H9 (cell line): ENCODE measurements around the gene PON2. TPM values are rescaled to one million over a fixed set of nuclear protein-coding genes. Genes with fewer than 3 reads are reported as not detected.

Experiments used
- DNase-seq: peaks from one replicate; pipeline ENCODE4 v3.0.0-alpha.2; 2017
- H2AFZ ChIP-seq: one replicate; pipeline ENCODE4 v1.6.1; 2013; ENCODE audit warnings: mild to moderate bottlenecking, low read length, control low read depth, moderate library complexity
- H2AK5ac ChIP-seq: 2 replicates; pipeline ENCODE4 v1.6.1; 2013; ENCODE audit warnings: low read length, control low read depth, mixed read lengths; ENCODE audit not compliant: insufficient read length
- H2BK120ac ChIP-seq: one replicate; pipeline ENCODE4 v1.6.1; 2013; ENCODE audit warnings: low read depth, mild to moderate bottlenecking, low read length, control low read depth, inconsistent platforms; ENCODE audit not compliant: poor library complexity, severe bottlenecking
- H2BK12ac ChIP-seq: 2 replicates; pipeline ENCODE4 v1.6.1; 2013; ENCODE audit warnings: low read length, control low read depth, mixed read lengths, low read depth; ENCODE audit not compliant: insufficient read length
- H2BK15ac ChIP-seq: 2 replicates; pipeline ENCODE4 v1.6.1; 2013; ENCODE audit warnings: low read depth, low read length, control low read depth
- H2BK20ac ChIP-seq: one replicate; pipeline ENCODE4 v1.6.1; 2013; ENCODE audit warnings: low read depth, mild to moderate bottlenecking, low read length, control low read depth, inconsistent platforms; ENCODE audit not compliant: poor library complexity, severe bottlenecking
- H2BK5ac ChIP-seq: 2 replicates; pipeline ENCODE4 v1.6.1; 2013; ENCODE audit warnings: low read length, control low read depth, mixed read lengths; ENCODE audit not compliant: insufficient read length
- H3K14ac ChIP-seq: 2 replicates; pipeline ENCODE4 v1.6.1; 2013; ENCODE audit warnings: low read length, control low read depth; ENCODE audit not compliant: insufficient read depth
- H3K18ac ChIP-seq: 2 replicates; pipeline ENCODE4 v1.6.1; 2013; ENCODE audit warnings: low read depth, mild to moderate bottlenecking, mixed read lengths, low read length, control low read depth; ENCODE audit not compliant: insufficient read length
- H3K23ac ChIP-seq: 2 replicates; pipeline ENCODE4 v1.6.1; 2013; ENCODE audit warnings: low read length, control low read depth, mixed read lengths, low read depth; ENCODE audit not compliant: insufficient read length
- H3K23me2 ChIP-seq: 2 replicates; pipeline ENCODE4 v1.6.1; 2013; ENCODE audit warnings: low read depth, mild to moderate bottlenecking, mixed read lengths, low read length, control low read depth; ENCODE audit not compliant: insufficient read length, poor library complexity, severe bottlenecking
- H3K27ac ChIP-seq: 2 replicates; pipeline ENCODE4 v1.5.1; 2013; ENCODE audit warnings: low read length, control low read depth, mixed read lengths, low read depth; ENCODE audit not compliant: insufficient read length
- H3K27me3 ChIP-seq: 2 replicates; pipeline ENCODE4 v1.6.1; 2013; ENCODE audit warnings: low read length, control low read depth, inconsistent platforms; ENCODE audit not compliant: insufficient read depth
- H3K4ac ChIP-seq: 2 replicates; pipeline ENCODE4 v1.6.1; 2013; ENCODE audit warnings: low read depth, mild to moderate bottlenecking, control low read depth, inconsistent platforms, low read length, moderate library complexity
- H3K4me1 ChIP-seq: 2 replicates; pipeline ENCODE4 v1.6.1; 2013; ENCODE audit warnings: low read length, control low read depth, inconsistent platforms; ENCODE audit not compliant: insufficient read depth
- H3K4me2 ChIP-seq: 2 replicates; pipeline ENCODE4 v1.6.1; 2013; ENCODE audit warnings: low read length, control low read depth, mixed read lengths; ENCODE audit not compliant: insufficient read length, insufficient read depth
- H3K56ac ChIP-seq: 2 replicates; pipeline ENCODE4 v1.6.1; 2013; ENCODE audit warnings: low read depth, mild to moderate bottlenecking, mixed read lengths, low read length, control low read depth; ENCODE audit not compliant: insufficient read length
- H3K79me1 ChIP-seq: 2 replicates; pipeline ENCODE4 v1.6.1; 2013; ENCODE audit warnings: low read depth, mild to moderate bottlenecking, moderate library complexity, low read length, control low read depth, inconsistent platforms; ENCODE audit not compliant: insufficient read depth, poor library complexity, severe bottlenecking
- H3K79me2 ChIP-seq: 2 replicates; pipeline ENCODE4 v1.6.1; 2013; ENCODE audit warnings: low read length, control low read depth, inconsistent platforms; ENCODE audit not compliant: insufficient read depth
- H3K9ac ChIP-seq: 2 replicates; pipeline ENCODE4 v1.6.1; 2013; ENCODE audit warnings: low read length, control low read depth, mixed read lengths; ENCODE audit not compliant: insufficient read length; ENCODE audit errors: extremely low read depth
- H3K9me3 ChIP-seq: one replicate; pipeline ENCODE4 v1.6.1; 2013; ENCODE audit warnings: low read depth, low read length, inconsistent platforms; ENCODE audit not compliant: control insufficient read depth
- H3T11ph ChIP-seq: one replicate; pipeline ENCODE4 v1.6.1; 2013; ENCODE audit warnings: mild to moderate bottlenecking, low read length, control low read depth, inconsistent platforms
- H4K20me1 ChIP-seq: one replicate; pipeline ENCODE4 v1.6.1; 2013; ENCODE audit not compliant: control insufficient read depth, insufficient read length, insufficient read depth
- H4K5ac ChIP-seq: 2 replicates; pipeline ENCODE4 v1.6.1; 2013; ENCODE audit warnings: low read depth, mild to moderate bottlenecking, mixed read lengths, low read length, control low read depth; ENCODE audit not compliant: insufficient read length
- H4K8ac ChIP-seq: replicated peaks from 2 replicates; pipeline ENCODE4 v1.6.1; 2013; ENCODE audit warnings: low read length, control low read depth, mixed read lengths, low read depth; ENCODE audit not compliant: insufficient read length
- H4K91ac ChIP-seq: 2 replicates; pipeline ENCODE4 v1.6.1; 2013; ENCODE audit warnings: low read depth, mild to moderate bottlenecking, moderate library complexity, mixed read lengths, low read length, control low read depth; ENCODE audit not compliant: insufficient read length
- H3K27ac Mint-ChIP-seq, 3 experiments: 2 replicates in 2 of 3; 3 replicates in 1 of 3; pipeline ENCODE4 v1.8.0; 2020 to 2021; ENCODE audit warnings: mixed read lengths in 3 of 3, mild to moderate bottlenecking in 1 of 3, moderate library complexity in 1 of 3
- H3K27me3 Mint-ChIP-seq: 2 replicates; pipeline ENCODE4 v1.8.0; 2021; ENCODE audit warnings: low read depth, mild to moderate bottlenecking, moderate library complexity, mixed read lengths
- H3K36me3 Mint-ChIP-seq, 3 experiments: 2 replicates in 2 of 3; 3 replicates in 1 of 3; pipeline ENCODE4 v1.8.0; 2020 to 2021; ENCODE audit warnings: low read depth in 3 of 3, mixed read lengths in 3 of 3; ENCODE audit not compliant: insufficient read depth in 1 of 3
- H3K4me1 Mint-ChIP-seq, 2 experiments: 2 replicates each; pipeline ENCODE4 v1.8.0; 2020; ENCODE audit warnings: mixed read lengths in 2 of 2
- H3K4me3 Mint-ChIP-seq, 2 experiments: 2 replicates in 1 of 2; 3 replicates in 1 of 2; pipeline ENCODE4 v1.8.0; 2020 to 2021; ENCODE audit warnings: mild to moderate bottlenecking in 2 of 2, mixed read lengths in 2 of 2, moderate library complexity in 1 of 2
- H3K9me3 Mint-ChIP-seq, 2 experiments: 2 replicates in 1 of 2; 3 replicates in 1 of 2; pipeline ENCODE4 v1.8.0; 2020; ENCODE audit warnings: mild to moderate bottlenecking in 2 of 2, mixed read lengths in 2 of 2, moderate library complexity in 1 of 2
- CTCF ChIP-seq: fragments of 200-600 bp; sonication (generic); conservative IDR thresholded peaks from 3 replicates; pipeline ENCODE4 v1.8.0; 2021; ENCODE audit warnings: antibody characterized with exemption, mild to moderate bottlenecking
- WGBS: extraction: QIAGEN DNeasy Blood & Tissue Kit; methylation state at CpG from one replicate; pipeline ENCODE4 v1.1.7; 2013; ENCODE audit warnings: missing lambda C conversion rate, low lambda C conversion rate, mixed read lengths; ENCODE audit not compliant: insufficient read length; ENCODE audit errors: extremely low coverage; 5-methylcytosine and 5-hydroxymethylcytosine counted together
- total RNA-seq: library from RNA; stranded (reverse); gene quantifications from 2 replicates; pipeline ENCODE4 v1.2.1, GENCODE V29; 2021

Gene PON2
- total RNA-seq, 1 experiment from 2014 or later = 26.7 TPM

- H3K18ac ChIP-seq = no peak overlapping the region
- TF ChIP-seq CTCF = no peak
- no peak overlapping the region for H4K5ac ChIP-seq
- no peak overlapping the region for H3K14ac ChIP-seq
- no peaks in the 10 kb centered on the region for H3K79me1 ChIP-seq
- no peak overlapping the region for H2AFZ ChIP-seq
- H4K20me1 ChIP-seq = no peaks in the 10 kb centered on the region
- no peak overlapping the region for H3K27ac ChIP-seq
- no peak overlapping the region for H2BK15ac ChIP-seq
- H3K9ac ChIP-seq = no peak overlapping the region
- H3K9me3 ChIP-seq = peaks cover 3% of the 10 kb centered on the region
- no peak overlapping the region for H3K4me3 Mint-ChIP-seq
- H3K79me2 ChIP-seq = no peaks in the 10 kb centered on the region
- H2BK20ac ChIP-seq = no peak overlapping the region
- no peak overlapping the region for H2BK120ac ChIP-seq
- H3K36me3 Mint-ChIP-seq = peaks cover 0 to 20% (median 0%) of the 10 kb centered on the region in 3 experiments; a peak in 3 of 7 replicates
- peaks cover 0 to 2% of the 10 kb centered on the region in 2 experiments; a peak in 2 of 4 replicates for H3K4me1 Mint-ChIP-seq
- no peak overlapping the region for H2BK5ac ChIP-seq
- no peaks in the 10 kb centered on the region for H3K27me3 Mint-ChIP-seq
- H3K23me2 ChIP-seq = no peaks in the 10 kb centered on the region
- no peak overlapping the region for H3K56ac ChIP-seq
- no peaks in the 10 kb centered on the region for H3K27me3 ChIP-seq
- no peak overlapping the region for H3K4ac ChIP-seq
- H3K23ac ChIP-seq = no peak overlapping the region
- H3K27ac Mint-ChIP-seq = no peak overlapping the region
- H3K9me3 Mint-ChIP-seq = peaks cover 11 to 16% of the 10 kb centered on the region in 2 experiments
- H3T11ph ChIP-seq = no peak overlapping the region
- H3K4me1 ChIP-seq = no peaks in the 10 kb centered on the region
- no peak for DNase-seq
- H4K8ac ChIP-seq = no peak overlapping the region
- no peak overlapping the region for H2BK12ac ChIP-seq
- no peak overlapping the region for H3K4me2 ChIP-seq
- H2AK5ac ChIP-seq = no peak overlapping the region
- no CpG with 5 or more reads among the region's 2 CpGs for WGBS
- no peak overlapping the region for H4K91ac ChIP-seq
Measured at GRCh38 chr7:95454438-95455045, 19.7 kb upstream of the PON2 start.
